AG09309 (cell line): ENCODE results near the gene HNF4A.

Source experiments
- DNase-seq: peaks from one replicate; pipeline ENCODE4 v3.0.0-alpha.2; 2010; ENCODE audit warnings: low read depth
- H3K4me3 ChIP-seq: 2 replicates; pipeline ENCODE4 v1.5.1; 2011; ENCODE audit warnings: mild to moderate bottlenecking, low read depth, low read length, moderate library complexity; ENCODE audit not compliant: control insufficient read depth
- TF ChIP-seq, protein P1 (sequence below): IDR thresholded peaks from 2 replicates; pipeline ENCODE4 v1.5.1; 2011; ENCODE audit warnings: mild to moderate bottlenecking, low read depth, low read length, inconsistent platforms; ENCODE audit not compliant: insufficient read depth, control insufficient read depth; ENCODE audit errors: missing control alignments

HNF4A gene

GRCh38 chr20:44401770-44402390, 46.4 kb downstream of the HNF4A start:
- DNase-seq: no peak
- no peak overlapping the region for H3K4me3 ChIP-seq
- TF ChIP-seq, protein P1, sequence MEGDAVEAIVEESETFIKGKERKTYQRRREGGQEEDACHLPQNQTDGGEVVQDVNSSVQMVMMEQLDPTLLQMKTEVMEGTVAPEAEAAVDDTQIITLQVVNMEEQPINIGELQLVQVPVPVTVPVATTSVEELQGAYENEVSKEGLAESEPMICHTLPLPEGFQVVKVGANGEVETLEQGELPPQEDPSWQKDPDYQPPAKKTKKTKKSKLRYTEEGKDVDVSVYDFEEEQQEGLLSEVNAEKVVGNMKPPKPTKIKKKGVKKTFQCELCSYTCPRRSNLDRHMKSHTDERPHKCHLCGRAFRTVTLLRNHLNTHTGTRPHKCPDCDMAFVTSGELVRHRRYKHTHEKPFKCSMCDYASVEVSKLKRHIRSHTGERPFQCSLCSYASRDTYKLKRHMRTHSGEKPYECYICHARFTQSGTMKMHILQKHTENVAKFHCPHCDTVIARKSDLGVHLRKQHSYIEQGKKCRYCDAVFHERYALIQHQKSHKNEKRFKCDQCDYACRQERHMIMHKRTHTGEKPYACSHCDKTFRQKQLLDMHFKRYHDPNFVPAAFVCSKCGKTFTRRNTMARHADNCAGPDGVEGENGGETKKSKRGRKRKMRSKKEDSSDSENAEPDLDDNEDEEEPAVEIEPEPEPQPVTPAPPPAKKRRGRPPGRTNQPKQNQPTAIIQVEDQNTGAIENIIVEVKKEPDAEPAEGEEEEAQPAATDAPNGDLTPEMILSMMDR: no peak

- no peak for DNase-seq
- TF ChIP-seq, protein P1: no peak
- no peak overlapping the region for H3K4me3 ChIP-seq
These were observed 47.1 kb downstream of the HNF4A start for GRCh38 chr20:44402391-44403193.

DNA sequence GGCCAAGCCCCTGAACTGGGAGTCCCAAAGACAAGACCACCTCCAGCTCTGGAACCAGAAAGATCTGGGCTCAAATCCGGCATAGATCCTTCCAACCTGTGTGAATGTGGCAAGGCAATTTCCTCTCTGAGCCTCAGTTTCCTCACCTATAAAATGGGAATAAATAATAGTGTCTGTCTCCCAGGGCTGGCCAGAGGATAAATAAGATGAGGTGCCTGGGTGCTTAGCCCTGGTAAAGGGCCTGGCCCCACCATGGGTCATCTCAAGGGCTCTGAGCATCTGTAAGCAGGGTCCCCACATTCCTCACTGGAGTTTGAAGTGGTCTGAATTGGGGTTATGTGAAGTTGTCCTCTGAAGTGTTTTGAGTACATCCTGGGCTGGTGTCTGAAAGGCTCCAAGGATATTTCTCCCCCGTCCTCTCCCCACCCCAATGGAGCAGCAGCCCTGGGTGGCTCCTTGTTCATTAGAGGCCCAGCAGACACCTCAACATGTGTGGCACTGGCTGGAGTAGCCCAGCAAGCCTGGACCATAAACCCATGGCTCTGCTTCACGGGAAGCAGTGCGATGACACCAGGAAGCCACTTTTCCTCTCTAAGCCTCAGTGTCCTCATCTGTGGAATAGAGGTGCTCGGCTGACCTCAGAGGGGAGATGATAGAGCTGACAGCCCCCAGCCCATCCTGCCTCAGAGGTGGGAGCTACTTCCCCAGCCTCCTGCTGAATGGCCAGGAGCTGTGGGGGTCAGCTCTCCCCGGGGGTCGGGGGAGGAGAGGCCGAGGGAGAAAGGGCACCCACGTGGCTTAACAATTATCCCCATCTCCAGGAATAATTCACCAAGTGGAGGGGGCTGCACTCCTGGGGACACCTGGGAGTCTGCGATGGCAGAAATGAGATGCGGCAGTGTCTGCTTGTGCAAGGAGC, 48.0 kb downstream of the HNF4A start:
- TF ChIP-seq, protein P1: no peak
- no peak for DNase-seq
- H3K4me3 ChIP-seq: no peak overlapping the region

DNA sequence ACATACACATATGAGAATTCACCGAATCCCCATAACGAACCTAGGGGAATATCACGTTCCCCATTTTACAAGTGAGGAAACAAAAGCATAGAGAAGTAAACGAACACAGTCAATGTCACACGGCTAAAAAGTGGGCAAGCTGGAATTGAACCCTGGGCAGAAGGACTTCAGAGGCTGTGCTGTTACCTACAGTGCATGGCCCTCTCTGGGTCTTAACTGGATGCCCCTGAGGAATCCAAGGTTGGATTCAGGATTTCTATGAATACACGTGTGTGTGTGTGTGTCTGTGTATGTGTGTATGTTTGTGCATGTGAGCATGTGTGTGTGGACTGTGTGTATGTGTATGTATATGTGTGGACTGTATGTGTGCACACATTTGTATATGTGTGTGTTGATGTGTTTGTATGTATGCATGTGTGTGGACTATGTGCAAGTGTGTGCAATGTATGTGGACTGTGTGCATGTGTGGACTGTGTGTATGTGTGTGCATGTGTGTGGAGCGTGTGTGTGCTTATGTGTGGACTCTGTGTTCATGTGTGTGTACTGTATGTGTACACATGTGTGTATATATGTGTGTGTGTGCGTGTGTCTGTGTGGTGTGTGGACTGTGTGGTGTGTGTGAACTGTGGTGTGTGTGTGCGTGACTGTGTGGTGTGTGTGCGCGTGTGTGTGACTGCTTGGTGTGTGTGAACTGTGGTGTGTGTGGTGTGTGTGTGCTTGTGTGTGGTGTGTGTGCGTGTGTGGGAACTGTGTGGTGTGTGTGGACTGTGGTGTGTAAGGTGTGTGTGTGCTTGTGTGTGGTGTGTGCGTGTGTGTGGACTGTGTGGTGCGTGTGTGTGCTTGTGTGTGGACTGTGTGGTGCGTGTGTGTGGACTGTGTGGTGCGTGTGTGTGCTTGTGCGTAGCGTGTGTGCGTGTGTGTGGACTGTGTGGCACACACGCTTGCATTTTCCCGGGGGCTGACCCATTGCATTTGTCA, 49.0 kb downstream of the HNF4A start:
- H3K4me3 ChIP-seq: no peak overlapping the region
- no peak for DNase-seq
- TF ChIP-seq, protein P1: no peak

GRCh38 chr20:44405257-44405656, 49.8 kb downstream of the HNF4A start:
- DNase-seq: no peak
- TF ChIP-seq, protein P1: no peak
- no peak overlapping the region for H3K4me3 ChIP-seq
